Neural crest cell (in vitro differentiated cells): ENCODE results near the gene NT5M. TPM values are rescaled to one million over a fixed set of nuclear protein-coding genes. Genes with fewer than 3 reads are reported as not detected.

Experiments used
- DNase-seq: peaks from one replicate; pipeline ENCODE4 v3.0.0; 2021; ENCODE audit warnings: low read depth, mixed read lengths, low spot score
- H3K27ac Mint-ChIP-seq: one replicate; pipeline ENCODE4 v1.8.0; 2021; ENCODE audit warnings: mild to moderate bottlenecking, mixed read lengths; ENCODE audit not compliant: unreplicated experiment
- H3K27me3 Mint-ChIP-seq: 2 replicates; pipeline ENCODE4 v1.8.0; 2021; ENCODE audit warnings: low read depth, mild to moderate bottlenecking, mixed read lengths
- H3K36me3 Mint-ChIP-seq: 2 replicates; pipeline ENCODE4 v1.8.0; 2021; ENCODE audit warnings: low read depth, mild to moderate bottlenecking, mixed read lengths
- H3K4me1 Mint-ChIP-seq: 2 replicates; pipeline ENCODE4 v1.8.0; 2021; ENCODE audit warnings: mixed read lengths
- H3K4me3 Mint-ChIP-seq: one replicate; pipeline ENCODE4 v1.8.0; 2021; ENCODE audit warnings: mild to moderate bottlenecking, mixed read lengths
- H3K9me3 Mint-ChIP-seq: 2 replicates; pipeline ENCODE4 v1.8.0; 2021; ENCODE audit warnings: mixed read lengths
- CTCF ChIP-seq: fragments of 200-600 bp; sonication (generic); conservative IDR thresholded peaks from 2 replicates; pipeline ENCODE4 v1.5.0; 2021; ENCODE audit warnings: antibody characterized with exemption, mild to moderate bottlenecking
- total RNA-seq: library from RNA; stranded (reverse); gene quantifications from 2 replicates; pipeline ENCODE4 v1.2.1, GENCODE V29; 2021

The NT5M gene
- total RNA-seq, 1 donor from 2014 or later = 10.3 TPM

- no peaks in the 10 kb centered on the region for H3K27me3 Mint-ChIP-seq
- H3K4me3 Mint-ChIP-seq = no peak overlapping the region
- H3K27ac Mint-ChIP-seq = no peak overlapping the region
- no peak for TF ChIP-seq CTCF
- DNase-seq = no peak
- peaks cover 10% of the 10 kb centered on the region for H3K4me1 Mint-ChIP-seq
- no peaks in the 10 kb centered on the region for H3K9me3 Mint-ChIP-seq
- no peaks in the 10 kb centered on the region for H3K36me3 Mint-ChIP-seq
These were observed 67.5 kb downstream of the NT5M start for GRCh38 chr17:17370711-17371110.

GRCh38 chr17:17372856-17373520 lies 69.8 kb downstream of the NT5M start:
- TF ChIP-seq CTCF = no peak

GRCh38 chr17:17375841-17376240 lies 72.7 kb downstream of the NT5M start:
- Mint-ChIP-seq H3K27ac (no peak overlapping the region), H3K36me3 (no peaks in the 10 kb centered on the region), H3K9me3 (no peaks in the 10 kb centered on the region), H3K4me1 (peaks cover 13% of the 10 kb centered on the region), H3K4me3 (no peak overlapping the region), H3K27me3 (no peaks in the 10 kb centered on the region)
- no peak for DNase-seq
- no peak for TF ChIP-seq CTCF

More at GRCh38 chr17:17372856-17373520, 69.8 kb downstream of the NT5M start:
- no peak overlapping the region for H3K4me3 Mint-ChIP-seq
- no peaks in the 10 kb centered on the region for H3K36me3 Mint-ChIP-seq
- H3K27ac Mint-ChIP-seq = no peak overlapping the region
- no peaks in the 10 kb centered on the region for H3K9me3 Mint-ChIP-seq
- H3K27me3 Mint-ChIP-seq = no peaks in the 10 kb centered on the region
- H3K4me1 Mint-ChIP-seq = no peaks in the 10 kb centered on the region
- no peak for DNase-seq

GRCh38 chr17:17376362-17376761 lies 73.2 kb downstream of the NT5M start:
- DNase-seq = no peak
- Mint-ChIP-seq H3K9me3 (no peaks in the 10 kb centered on the region), H3K27me3 (no peaks in the 10 kb centered on the region), H3K4me1 (peaks cover 18% of the 10 kb centered on the region), H3K27ac (peak overlapping the region; percentile 15), H3K36me3 (no peaks in the 10 kb centered on the region), H3K4me3 (no peak overlapping the region)
- no peak for TF ChIP-seq CTCF

- H3K9me3 Mint-ChIP-seq = no peaks in the 10 kb centered on the region
- H3K27me3 Mint-ChIP-seq = no peaks in the 10 kb centered on the region
- DNase-seq = no peak
- peaks cover 27% of the 10 kb centered on the region for H3K4me1 Mint-ChIP-seq
- H3K4me3 Mint-ChIP-seq = no peak overlapping the region
- TF ChIP-seq CTCF = no peak
- no peaks in the 10 kb centered on the region for H3K36me3 Mint-ChIP-seq
- H3K27ac Mint-ChIP-seq = no peak overlapping the region
These were observed 74.1 kb downstream of the NT5M start for GRCh38 chr17:17377071-17377967.
